Stimulated activated CD4-positive, alpha-beta T cell treated with anti-CD3 and anti-CD28 coated beads, Interleukin-2, amount 100 ng/mL, for 24 hours (primary cell): ENCODE data around the gene FANCI.

ENCODE experiments used
- DNase-seq, 2 donors: peaks; one replicate each; pipeline ENCODE4 v3.0.0-alpha.2; 2020

The FANCI gene

GRCh38 chr15:89243691-89244573 is at the start of gene FANCI:
TSS of gene FANCI (plus strand) at chr15:89243979. CDS start at chr15:89247648, 3,669 bp downstream.
- DNase-seq = peak; percentile 99

DNA sequence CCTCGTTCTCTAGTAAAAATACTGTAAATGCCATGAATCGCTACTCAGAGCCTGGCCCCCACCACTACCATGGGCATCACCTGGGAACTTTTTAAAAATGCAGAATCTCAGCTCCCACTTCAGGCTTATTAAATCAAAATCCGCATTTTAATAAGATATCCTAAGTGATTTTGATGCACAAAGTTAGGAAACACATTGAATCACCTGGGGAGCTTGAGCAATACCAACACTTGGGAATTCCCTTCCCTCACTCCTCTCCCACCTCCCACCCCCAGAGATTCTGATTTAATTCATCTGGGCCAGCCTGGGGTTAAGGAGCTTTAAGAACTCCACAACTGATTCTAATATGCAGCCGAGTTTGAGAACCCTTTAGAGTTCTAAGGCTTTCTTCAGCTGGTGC is 49.2 kb upstream of the FANCI start:
- DNase-seq = no peak

- DNase-seq = no peak
Measured at GRCh38 chr15:89195836-89196235, 47.9 kb upstream of the FANCI start.

DNA sequence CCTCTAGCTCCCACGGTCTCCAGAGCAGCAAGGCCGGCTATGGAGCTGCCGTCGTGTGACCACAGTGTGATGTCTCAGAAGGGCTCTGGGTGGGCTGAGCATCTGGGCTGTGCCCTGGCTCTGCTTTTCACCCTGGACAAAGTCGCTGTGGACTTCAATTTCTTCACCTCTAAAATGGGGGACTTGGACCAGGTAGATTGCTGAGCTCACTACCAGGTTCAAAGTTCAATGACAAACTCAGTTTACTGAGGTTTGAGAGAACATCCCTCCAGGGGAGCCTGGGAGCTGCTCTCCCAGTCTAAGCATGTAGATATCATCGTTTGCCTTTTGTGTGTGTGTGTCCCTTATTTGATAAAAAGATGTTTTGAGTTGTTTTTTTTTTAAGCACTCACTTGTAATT is 47.5 kb upstream of the FANCI start:
- DNase-seq = no peak

- DNase-seq = peak; percentile 46 to 64
Measured at GRCh38 chr15:89196994-89197393, 46.8 kb upstream of the FANCI start.

GRCh38 chr15:89197503-89197971 is 46.2 kb upstream of the FANCI start:
- no peak for DNase-seq

DNA sequence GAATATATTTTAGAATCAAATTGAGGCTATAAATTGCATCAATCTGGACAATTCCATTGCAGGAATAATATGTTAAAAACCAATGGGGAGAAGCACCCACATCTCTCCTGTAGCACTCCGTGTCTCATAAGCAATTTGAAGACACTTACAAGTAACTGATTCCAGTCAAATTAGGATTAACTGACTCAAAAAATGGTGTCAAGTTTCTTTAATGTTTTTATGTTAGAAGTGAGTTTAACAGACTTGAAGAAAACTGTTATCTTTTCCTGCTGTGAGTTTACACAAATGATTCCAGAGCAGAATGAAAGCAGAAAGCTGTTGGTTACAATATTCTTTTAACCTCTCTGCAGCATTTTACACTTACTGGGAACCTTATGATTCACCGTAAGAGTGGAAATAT is 45.6 kb upstream of the FANCI start:
- DNase-seq = no peak

DNA sequence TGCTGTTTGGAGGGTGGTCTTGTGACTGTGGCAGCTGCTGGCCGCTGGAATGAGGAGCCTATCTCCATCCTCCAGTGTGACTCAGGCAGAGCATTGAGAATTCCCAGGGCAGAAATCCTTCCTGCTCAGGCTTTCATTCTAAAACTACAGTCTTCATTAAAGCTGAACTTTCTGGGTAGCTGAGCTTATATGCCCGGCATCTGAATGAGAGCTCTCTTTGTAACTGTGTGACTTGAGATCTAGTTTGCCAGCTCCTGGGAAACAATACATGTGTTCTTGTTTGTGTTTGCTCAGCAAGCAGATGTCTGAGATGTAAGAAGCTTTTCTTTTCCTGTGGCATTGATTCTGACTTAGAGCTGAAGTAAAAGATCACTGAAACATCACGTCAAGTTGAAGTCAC is 44.8 kb upstream of the FANCI start:
- DNase-seq = no peak

DNA sequence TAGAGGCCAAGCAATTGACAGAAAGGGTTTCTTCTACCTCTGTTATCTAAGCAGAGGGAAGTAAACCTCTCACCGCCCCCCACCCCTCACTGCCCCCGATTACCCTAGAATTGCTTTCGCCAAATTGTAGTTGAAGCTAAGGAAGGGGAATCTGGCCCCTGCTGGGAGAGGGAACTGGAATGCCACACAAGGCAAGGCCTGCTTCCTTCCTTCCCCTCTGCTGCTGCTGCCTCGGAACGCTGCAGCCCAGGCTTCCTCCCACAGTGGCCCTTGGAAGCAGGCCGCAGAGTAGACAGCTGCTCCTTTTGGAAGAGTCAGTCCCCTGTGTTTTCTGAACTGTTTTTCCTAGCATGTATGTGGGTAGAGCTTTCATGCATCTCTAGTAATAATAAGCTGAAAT is 44.0 kb upstream of the FANCI start:
- DNase-seq = no peak

DNA sequence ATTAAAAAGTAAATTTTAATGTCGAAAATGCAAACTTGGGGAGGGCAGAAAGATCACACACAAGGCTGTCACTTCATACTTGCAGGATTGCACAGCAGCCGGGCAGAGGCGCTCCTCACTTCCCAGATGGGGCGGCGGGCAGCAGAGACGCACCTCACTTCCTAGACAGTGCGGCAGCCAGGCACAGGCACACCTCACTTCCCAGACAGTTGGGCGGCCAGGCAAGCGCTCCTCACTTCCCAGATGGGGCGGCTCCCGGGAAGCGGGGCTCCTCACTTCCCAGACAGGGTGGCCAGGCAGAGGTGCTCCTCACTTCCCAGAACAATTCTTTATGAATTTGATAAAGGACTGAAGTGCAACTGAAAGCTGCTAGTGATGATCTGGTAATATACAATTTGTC is 43.6 kb upstream of the FANCI start:
- DNase-seq = no peak

GRCh38 chr15:89201465-89202005 is 42.2 kb upstream of the FANCI start:
- no peak for DNase-seq

DNA sequence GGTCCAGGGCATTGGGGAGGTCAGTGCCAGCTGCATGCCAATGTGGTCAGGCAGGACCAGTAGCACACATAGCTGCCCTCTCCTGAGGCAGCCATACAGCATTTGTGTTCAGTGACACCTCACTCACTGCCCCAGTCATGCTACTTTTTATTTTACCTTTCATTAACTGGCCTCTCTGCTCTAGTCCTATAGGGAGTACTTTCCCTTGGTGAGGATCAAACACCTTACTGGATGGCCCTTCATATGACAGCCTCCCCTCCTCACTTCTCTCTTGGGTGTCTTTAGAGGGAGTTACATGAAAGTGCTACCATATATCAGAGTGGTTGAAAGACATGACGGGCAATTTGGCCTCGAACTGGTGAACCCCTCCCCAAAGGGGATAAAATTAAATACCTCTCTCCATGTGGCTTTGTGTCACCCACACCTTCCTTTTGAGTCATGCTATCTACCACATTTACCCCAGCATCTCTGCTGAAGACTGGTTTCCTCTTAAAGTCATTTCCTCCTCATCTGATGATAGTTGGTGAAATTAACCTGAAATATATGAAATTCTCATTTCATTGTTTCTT is 40.0 kb upstream of the FANCI start:
- DNase-seq = peak; percentile 27 to 31

GRCh38 chr15:89205991-89206585 is 37.7 kb upstream of the FANCI start:
- DNase-seq = no peak

GRCh38 chr15:89206908-89207331 is 36.9 kb upstream of the FANCI start:
- peak; percentile 81 to 82 for DNase-seq

DNA sequence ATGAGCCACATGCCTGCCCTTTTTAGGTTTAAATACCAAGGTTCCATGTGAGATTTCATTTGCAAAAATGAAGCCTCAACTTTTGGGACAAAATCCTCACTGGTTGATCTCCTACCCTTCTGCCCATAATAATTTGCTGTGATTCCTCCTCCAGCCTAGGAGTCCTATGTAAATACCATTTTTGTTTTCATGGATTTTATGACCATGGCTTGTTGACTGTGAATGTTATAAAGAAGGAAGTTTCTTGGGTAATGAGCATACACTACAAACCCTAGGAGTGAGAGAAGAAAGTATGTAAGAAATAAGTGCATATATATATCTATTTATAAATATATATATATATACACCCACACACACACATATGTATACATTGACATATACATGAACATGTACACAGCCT is 35.5 kb upstream of the FANCI start:
- no peak for DNase-seq

GRCh38 chr15:89209057-89209456 is 34.7 kb upstream of the FANCI start:
- DNase-seq = no peak

DNA sequence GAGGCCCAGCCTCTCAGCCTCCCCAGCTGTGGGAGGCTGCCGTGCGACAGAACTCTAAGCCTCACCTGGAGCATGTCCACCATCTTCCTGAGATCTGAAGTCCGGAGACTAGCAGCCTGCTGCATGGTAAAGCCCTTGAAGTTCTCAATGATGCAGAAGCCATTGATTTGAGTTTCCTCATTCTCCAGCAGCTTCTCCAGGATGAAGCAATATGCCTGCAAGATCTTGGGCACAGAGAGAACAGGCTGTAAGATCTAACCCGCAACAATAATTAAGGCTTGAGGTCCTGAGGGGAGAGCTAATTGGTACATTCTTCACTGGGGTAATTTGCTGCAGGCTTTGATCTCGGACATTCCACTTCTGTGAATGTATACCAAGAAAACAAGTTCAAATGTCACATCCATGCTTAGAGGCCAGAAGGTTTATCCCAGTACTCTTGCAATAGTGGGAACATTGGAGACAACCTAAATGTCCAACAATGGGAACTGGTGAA is 32.1 kb upstream of the FANCI start:
- no peak for DNase-seq

GRCh38 chr15:89215627-89216026 is 28.2 kb upstream of the FANCI start:
- no peak for DNase-seq

GRCh38 chr15:89217031-89217430 is 26.7 kb upstream of the FANCI start:
- DNase-seq = no peak

- DNase-seq = no peak
Measured at GRCh38 chr15:89217686-89218376, 25.9 kb upstream of the FANCI start.

- DNase-seq = no peak
Measured at GRCh38 chr15:89218531-89218930, 25.2 kb upstream of the FANCI start.

DNA sequence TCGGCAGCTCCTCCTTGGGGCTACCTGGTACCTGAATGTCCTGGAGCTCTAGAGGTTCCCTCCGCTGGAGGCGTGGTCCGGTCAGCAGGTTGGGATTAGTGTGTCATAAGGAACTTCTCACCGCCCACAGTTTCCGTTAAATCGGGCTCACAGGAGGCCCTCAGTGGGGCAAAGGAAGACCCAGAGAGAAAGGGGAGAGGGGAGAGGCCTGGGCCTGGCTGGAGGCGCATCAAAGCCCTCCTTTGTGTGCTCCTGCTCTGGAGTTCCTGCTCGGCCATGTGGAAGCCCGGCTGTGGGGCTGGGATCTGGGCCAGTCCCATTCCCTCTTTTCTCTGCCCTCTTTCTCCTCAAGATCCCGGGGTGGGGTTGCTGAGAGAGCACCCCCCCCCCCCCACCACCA is 22.2 kb upstream of the FANCI start, which contains the start of gene RLBP1:
TSS of gene RLBP1 (minus strand) at position 37 of the 400 bp plus-strand sequence. CDS start 2,604 bp downstream, outside the sequence.
- DNase-seq = no peak

- DNase-seq = no peak
Measured at GRCh38 chr15:89225588-89225987, 18.2 kb upstream of the FANCI start.
